Tibial artery (tissue), 4 donors: ENCODE measurements around the gene GPM6B.
A peak's percentile ranks its signal among the peaks of the same experiment; 100 is the strongest.

Source experiments
- DNase-seq, 2 donors: peaks; one replicate each; pipeline ENCODE4 v3.0.0-alpha.2; 2019
- H3K27ac ChIP-seq, 2 donors: fragments of 200-600 bp; sonication (generic) in 1 of 2; 1 replicate in 1 of 2; 2 replicates in 1 of 2; pipeline ENCODE4 v1.5.1; 2018 to 2019; ENCODE audit warnings: mild to moderate bottlenecking in 1 of 2
- H3K27me3 ChIP-seq, 2 donors: fragments of 200-600 bp; sonication (generic) in 1 of 2; one replicate each; pipeline versions ENCODE4 v1.5.1 to v1.6.0; 2016 to 2019
- H3K36me3 ChIP-seq, 3 donors: fragments of 200-600 bp; sonication (generic) in 2 of 3; one replicate each; pipeline ENCODE4 v1.5.1; 2016 to 2019; ENCODE audit warnings: mild to moderate bottlenecking in 2 of 3
- H3K4me1 ChIP-seq, 4 donors: fragments of 200-600 bp; sonication (generic) in 2 of 4; 1 replicate in 3 of 4; 2 replicates in 1 of 4; pipeline ENCODE4 v1.5.1; 2016 to 2019
- H3K4me3 ChIP-seq, 2 donors: fragments of 200-600 bp; sonication (generic) in 1 of 2; 1 replicate in 1 of 2; 2 replicates in 1 of 2; pipeline ENCODE4 v1.5.1; 2018 to 2019; ENCODE audit warnings: mild to moderate bottlenecking in 2 of 2
- H3K9me3 ChIP-seq, 3 donors: fragments of 200-600 bp; sonication (generic) in 1 of 3; one replicate each; pipeline ENCODE4 v1.5.1; 2016 to 2019
- intact Hi-C: fragments of 100-400 bp; cut with DNase I; formaldehyde crosslinking; loops from one replicate; pipeline ENCODE4 v1.15.0; 2023; ENCODE audit warnings: low total_unique reads
- TF ChIP-seq, protein P1 (sequence below), 2 experiments: fragments of 200-600 bp in 1 of 2; fragments of 450-650 bp in 1 of 2; IDR thresholded peaks; one replicate each; pipeline ENCODE4 v1.5.1; 2017 to 2019; ENCODE audit warnings: antibody characterized with exemption in 2 of 2, mild to moderate bottlenecking in 1 of 2, moderate library complexity in 1 of 2

GPM6B gene

DNA sequence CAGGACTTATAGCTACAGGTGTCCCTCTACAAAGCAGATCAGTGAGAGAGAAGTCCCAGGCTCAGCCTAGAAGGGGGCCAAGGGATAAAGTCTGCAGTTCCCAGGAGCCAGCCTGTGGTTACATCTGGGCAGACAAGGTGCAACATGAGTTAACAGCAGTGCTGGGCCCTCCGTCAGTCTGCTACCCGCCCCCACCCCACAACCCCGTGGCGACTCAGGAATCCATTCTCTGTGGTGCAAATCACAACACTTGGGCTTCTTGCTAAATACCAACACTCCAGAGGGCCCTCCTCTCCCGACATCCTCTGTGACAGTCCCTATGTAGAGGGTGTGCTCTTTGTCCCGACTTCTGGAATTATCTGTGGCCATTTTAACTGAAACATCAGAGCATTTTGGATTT lies 13.8 kb downstream of the GPM6B start:
- intact Hi-C loops = loop anchor here (5.0 kb wide), 1 partner anchor 51 kb away; no protein-coding TSS in a partner anchor
- Histone ChIP-seq H3K27ac (no peak overlapping the region), H3K27me3 (no peaks in the 10 kb centered on the region), H3K4me3 (no peak overlapping the region), H3K36me3 (no peaks in the 10 kb centered on the region), H3K4me1 (no peaks in the 10 kb centered on the region), H3K9me3 (peaks cover 0 to 7% (median 0%) of the 10 kb centered on the region in 3 donors)
- no peak for DNase-seq
- TF ChIP-seq, protein P1, sequence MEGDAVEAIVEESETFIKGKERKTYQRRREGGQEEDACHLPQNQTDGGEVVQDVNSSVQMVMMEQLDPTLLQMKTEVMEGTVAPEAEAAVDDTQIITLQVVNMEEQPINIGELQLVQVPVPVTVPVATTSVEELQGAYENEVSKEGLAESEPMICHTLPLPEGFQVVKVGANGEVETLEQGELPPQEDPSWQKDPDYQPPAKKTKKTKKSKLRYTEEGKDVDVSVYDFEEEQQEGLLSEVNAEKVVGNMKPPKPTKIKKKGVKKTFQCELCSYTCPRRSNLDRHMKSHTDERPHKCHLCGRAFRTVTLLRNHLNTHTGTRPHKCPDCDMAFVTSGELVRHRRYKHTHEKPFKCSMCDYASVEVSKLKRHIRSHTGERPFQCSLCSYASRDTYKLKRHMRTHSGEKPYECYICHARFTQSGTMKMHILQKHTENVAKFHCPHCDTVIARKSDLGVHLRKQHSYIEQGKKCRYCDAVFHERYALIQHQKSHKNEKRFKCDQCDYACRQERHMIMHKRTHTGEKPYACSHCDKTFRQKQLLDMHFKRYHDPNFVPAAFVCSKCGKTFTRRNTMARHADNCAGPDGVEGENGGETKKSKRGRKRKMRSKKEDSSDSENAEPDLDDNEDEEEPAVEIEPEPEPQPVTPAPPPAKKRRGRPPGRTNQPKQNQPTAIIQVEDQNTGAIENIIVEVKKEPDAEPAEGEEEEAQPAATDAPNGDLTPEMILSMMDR (IDR thresholded peaks at IDR 0.05) = no peak

DNA sequence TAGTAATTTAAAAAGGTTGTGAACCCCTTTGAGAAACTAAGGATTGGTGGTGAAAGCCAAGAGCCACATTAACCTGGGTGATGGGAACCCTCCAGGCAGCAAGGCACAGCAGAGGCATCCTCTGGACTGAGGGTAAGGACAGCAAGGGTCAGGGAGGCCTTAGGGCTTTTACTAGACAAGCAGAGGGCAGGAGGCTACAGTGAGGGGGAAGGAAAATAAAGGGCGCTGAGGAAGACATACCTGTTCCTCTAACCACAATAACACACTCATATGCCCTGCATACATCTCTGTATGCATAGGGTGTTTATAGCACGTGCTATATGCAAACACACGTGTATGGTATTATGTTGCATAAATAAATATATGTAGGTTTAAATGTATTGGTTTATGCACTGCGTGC lies 18.7 kb downstream of the GPM6B start:
- peaks cover 0 to 7% (median 0%) of the 10 kb centered on the region in 3 donors for H3K9me3 ChIP-seq
- H3K4me1 ChIP-seq = peaks cover 0 to 5% (median 0%) of the 10 kb centered on the region in 4 donors
- no peaks in the 10 kb centered on the region for H3K36me3 ChIP-seq
- intact Hi-C loops = no loop called here
- no peak for DNase-seq
- H3K27me3 ChIP-seq = no peaks in the 10 kb centered on the region
- no peak overlapping the region for H3K27ac ChIP-seq
- no peak overlapping the region for H3K4me3 ChIP-seq
- TF ChIP-seq, protein P1 (IDR thresholded peaks at IDR 0.05) = no peak

DNA sequence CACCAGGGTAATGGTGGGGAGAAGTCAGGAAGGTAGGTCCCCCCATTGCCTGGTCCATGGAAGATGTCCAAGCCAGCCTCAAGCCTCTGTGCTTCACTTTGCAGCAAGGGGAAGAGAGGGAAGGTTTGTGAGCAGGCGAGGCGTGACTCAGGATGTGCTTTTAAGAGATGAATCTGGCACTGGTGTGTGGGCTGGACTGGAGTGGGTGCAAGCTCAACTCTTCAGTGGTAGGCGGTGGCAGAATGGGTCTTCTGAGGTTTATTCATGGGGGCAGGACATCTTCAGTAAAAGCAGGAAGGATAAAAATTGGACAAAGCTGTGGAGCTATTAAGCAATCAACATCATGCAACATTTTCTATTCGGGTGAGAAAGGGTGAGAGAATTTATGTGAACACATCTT lies 19.4 kb downstream of the GPM6B start:
- TF ChIP-seq, protein P1 (IDR thresholded peaks at IDR 0.05) = no peak
- H3K4me3 ChIP-seq = no peak overlapping the region
- intact Hi-C loops = no loop called here
- H3K36me3 ChIP-seq = no peaks in the 10 kb centered on the region
- no peak overlapping the region for H3K27ac ChIP-seq
- peaks cover 0 to 7% (median 0%) of the 10 kb centered on the region in 3 donors for H3K9me3 ChIP-seq
- no peak for DNase-seq
- no peaks in the 10 kb centered on the region for H3K27me3 ChIP-seq
- H3K4me1 ChIP-seq = peaks cover 0 to 5% (median 0%) of the 10 kb centered on the region in 4 donors

DNA sequence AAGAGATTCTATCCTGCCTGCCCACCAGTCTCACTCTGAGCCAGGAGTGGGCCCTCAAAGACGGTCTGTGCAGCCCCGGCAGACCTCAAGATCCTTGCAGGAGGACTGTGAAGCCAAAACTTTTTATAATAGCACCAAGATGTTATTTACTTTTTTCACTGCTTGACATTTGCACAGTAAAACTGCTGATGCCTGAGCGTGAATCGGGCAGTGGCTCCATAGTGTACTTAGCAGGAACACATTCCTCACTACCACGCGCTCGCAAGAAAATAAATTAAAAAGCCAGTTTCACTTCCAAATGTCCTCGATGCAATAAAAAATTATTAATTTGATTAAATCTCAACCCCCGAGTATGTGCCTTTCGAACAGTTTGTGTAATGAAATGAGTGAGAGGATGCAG lies 22.5 kb downstream of the GPM6B start:
- H3K4me1 ChIP-seq = peaks cover 0 to 22% (median 7%) of the 10 kb centered on the region in 4 donors
- no peak overlapping the region for H3K4me3 ChIP-seq
- no peaks in the 10 kb centered on the region for H3K9me3 ChIP-seq
- no peaks in the 10 kb centered on the region for H3K36me3 ChIP-seq
- H3K27me3 ChIP-seq = no peaks in the 10 kb centered on the region
- no peak for DNase-seq
- TF ChIP-seq, protein P1 (IDR thresholded peaks at IDR 0.05) = no peak
- no peak overlapping the region for H3K27ac ChIP-seq
- intact Hi-C loops = no loop called here

DNA sequence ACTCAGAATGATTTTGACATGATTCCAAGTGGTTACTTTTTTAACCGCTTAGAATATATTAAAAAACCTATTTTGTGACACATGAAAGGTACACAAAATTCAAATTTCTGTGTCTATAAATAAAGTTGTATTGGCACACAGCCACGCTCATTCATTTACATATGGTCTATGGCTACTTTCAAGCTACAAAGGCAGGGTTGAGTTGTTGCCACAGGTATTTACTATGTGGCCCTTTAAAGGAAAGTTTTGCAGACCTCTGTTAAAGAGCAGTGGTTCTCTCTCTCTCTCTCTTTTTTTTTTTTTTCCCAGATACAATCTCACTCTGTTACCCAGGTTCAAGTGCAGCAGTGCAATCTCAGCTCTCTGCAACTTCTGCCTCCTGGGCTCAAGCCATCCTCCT lies 23.0 kb downstream of the GPM6B start:
- no peak for DNase-seq
- Histone ChIP-seq H3K36me3 (no peaks in the 10 kb centered on the region), H3K4me1 (peaks cover 0 to 22% (median 7%) of the 10 kb centered on the region in 4 donors), H3K9me3 (no peaks in the 10 kb centered on the region), H3K27me3 (no peaks in the 10 kb centered on the region), H3K4me3 (no peak overlapping the region), H3K27ac (no peak overlapping the region)
- TF ChIP-seq, protein P1 (IDR thresholded peaks at IDR 0.05) = no peak
- intact Hi-C loops = no loop called here

DNA sequence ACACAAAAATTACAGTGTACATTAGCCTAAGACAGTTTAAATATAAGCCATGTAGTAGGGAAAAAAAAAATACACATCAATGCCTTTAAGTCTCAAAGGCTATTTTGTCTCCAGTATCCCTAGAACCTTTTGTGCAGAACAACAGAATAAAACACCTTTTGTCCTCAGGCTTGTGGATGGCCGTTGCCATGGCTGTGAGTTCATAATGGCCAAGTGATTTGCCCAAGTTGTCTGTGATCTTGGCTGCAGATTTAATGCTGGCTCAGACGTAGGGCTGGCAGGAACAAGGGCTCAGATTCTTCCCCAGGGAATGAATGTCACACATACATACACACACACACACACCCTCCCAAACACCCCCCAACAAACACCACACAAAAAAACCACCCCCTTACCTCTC lies 25.3 kb downstream of the GPM6B start:
- Histone ChIP-seq H3K27ac (peak overlapping the region; percentile 64 to 80), H3K4me3 (no peak overlapping the region), H3K4me1 (peaks cover 0 to 22% (median 7%) of the 10 kb centered on the region in 4 donors), H3K27me3 (no peaks in the 10 kb centered on the region), H3K9me3 (no peaks in the 10 kb centered on the region), H3K36me3 (no peaks in the 10 kb centered on the region)
- no peak for DNase-seq
- intact Hi-C loops = no loop called here
- TF ChIP-seq, protein P1 (IDR thresholded peaks at IDR 0.05) = no peak
